ENCODE data around the gene CPSF6. TPM values are rescaled to one million over a fixed set of nuclear protein-coding genes. Genes with fewer than 3 reads are reported as not detected.
A peak's percentile ranks its signal among the peaks of the same experiment; 100 is the strongest.

The CPSF6 gene
- total RNA-seq, 3 donors from 2014 or later: 29.9 to 59.3 (median 41.3) TPM

- intact Hi-C loops (cut with DNase I; ENCODE audit: low total_unique reads): no loop called here
- DNase-seq (ENCODE audit: low spot score in 2 of 2): no peak
- no peaks in the 10 kb centered on the region for H3K27me3 ChIP-seq
- H3K27ac ChIP-seq: no peak overlapping the region
- H3K9me3 ChIP-seq: no peaks in the 10 kb centered on the region
- TF ChIP-seq, protein P1, sequence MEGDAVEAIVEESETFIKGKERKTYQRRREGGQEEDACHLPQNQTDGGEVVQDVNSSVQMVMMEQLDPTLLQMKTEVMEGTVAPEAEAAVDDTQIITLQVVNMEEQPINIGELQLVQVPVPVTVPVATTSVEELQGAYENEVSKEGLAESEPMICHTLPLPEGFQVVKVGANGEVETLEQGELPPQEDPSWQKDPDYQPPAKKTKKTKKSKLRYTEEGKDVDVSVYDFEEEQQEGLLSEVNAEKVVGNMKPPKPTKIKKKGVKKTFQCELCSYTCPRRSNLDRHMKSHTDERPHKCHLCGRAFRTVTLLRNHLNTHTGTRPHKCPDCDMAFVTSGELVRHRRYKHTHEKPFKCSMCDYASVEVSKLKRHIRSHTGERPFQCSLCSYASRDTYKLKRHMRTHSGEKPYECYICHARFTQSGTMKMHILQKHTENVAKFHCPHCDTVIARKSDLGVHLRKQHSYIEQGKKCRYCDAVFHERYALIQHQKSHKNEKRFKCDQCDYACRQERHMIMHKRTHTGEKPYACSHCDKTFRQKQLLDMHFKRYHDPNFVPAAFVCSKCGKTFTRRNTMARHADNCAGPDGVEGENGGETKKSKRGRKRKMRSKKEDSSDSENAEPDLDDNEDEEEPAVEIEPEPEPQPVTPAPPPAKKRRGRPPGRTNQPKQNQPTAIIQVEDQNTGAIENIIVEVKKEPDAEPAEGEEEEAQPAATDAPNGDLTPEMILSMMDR (IDR thresholded peaks at IDR 0.05): no peak
- TF ChIP-seq POLR2AphosphoS5 (IDR thresholded peaks at IDR 0.05): no peak
- TF ChIP-seq POLR2A (IDR thresholded peaks at IDR 0.05): no peak
- H3K36me3 ChIP-seq: no peaks in the 10 kb centered on the region
- H3K4me1 ChIP-seq: no peaks in the 10 kb centered on the region
- H3K4me3 ChIP-seq: no peak overlapping the region
These were observed 8.1 kb downstream of the CPSF6 start for GRCh38 chr12:69247268-69248018.

- Histone ChIP-seq H3K27ac (no peak overlapping the region), H3K27me3 (no peaks in the 10 kb centered on the region), H3K4me1 (no peaks in the 10 kb centered on the region), H3K9me3 (no peaks in the 10 kb centered on the region), H3K36me3 (no peaks in the 10 kb centered on the region), H3K4me3 (no peak overlapping the region)
- intact Hi-C loops (cut with DNase I; ENCODE audit: low total_unique reads): no loop called here
- DNase-seq (ENCODE audit: low spot score in 2 of 2): no peak
- no peak for TF ChIP-seq POLR2AphosphoS5 (IDR thresholded peaks at IDR 0.05)
- TF ChIP-seq POLR2A (IDR thresholded peaks at IDR 0.05): no peak
- TF ChIP-seq, protein P1 (IDR thresholded peaks at IDR 0.05): no peak
These were observed 12.7 kb downstream of the CPSF6 start for GRCh38 chr12:69252033-69252432.

- Histone ChIP-seq H3K4me3 (no peak overlapping the region), H3K4me1 (no peaks in the 10 kb centered on the region), H3K9me3 (no peaks in the 10 kb centered on the region), H3K27ac (no peak overlapping the region), H3K27me3 (no peaks in the 10 kb centered on the region), H3K36me3 (no peaks in the 10 kb centered on the region)
- TF ChIP-seq POLR2A (IDR thresholded peaks at IDR 0.05): no peak
- TF ChIP-seq, protein P1 (IDR thresholded peaks at IDR 0.05): peak in 2 of 3 donors; percentile 25 to 28
- DNase-seq (ENCODE audit: low spot score in 2 of 2): no peak
- intact Hi-C loops (cut with DNase I; ENCODE audit: low total_unique reads): no loop called here
These were observed 14.7 kb downstream of the CPSF6 start for GRCh38 chr12:69254046-69254445.

- intact Hi-C loops (cut with DNase I; ENCODE audit: low total_unique reads): no loop called here
- Histone ChIP-seq H3K36me3 (no peaks in the 10 kb centered on the region), H3K4me3 (no peak overlapping the region), H3K4me1 (no peaks in the 10 kb centered on the region), H3K27ac (no peak overlapping the region), H3K9me3 (no peaks in the 10 kb centered on the region), H3K27me3 (no peaks in the 10 kb centered on the region)
- DNase-seq (ENCODE audit: low spot score in 2 of 2): no peak
- TF ChIP-seq, protein P1 (IDR thresholded peaks at IDR 0.05): no peak
- TF ChIP-seq POLR2A (IDR thresholded peaks at IDR 0.05) (no peak), POLR2AphosphoS5 (IDR thresholded peaks at IDR 0.05) (no peak)
These were observed 15.5 kb downstream of the CPSF6 start for GRCh38 chr12:69254862-69255261.

GRCh38 chr12:69258655-69259054 lies 19.3 kb downstream of the CPSF6 start:
- no peak for DNase-seq (ENCODE audit: low spot score in 2 of 2)
- Histone ChIP-seq H3K9me3 (no peaks in the 10 kb centered on the region), H3K4me1 (no peaks in the 10 kb centered on the region), H3K27me3 (no peaks in the 10 kb centered on the region), H3K27ac (no peak overlapping the region), H3K36me3 (no peaks in the 10 kb centered on the region), H3K4me3 (no peak overlapping the region)
- intact Hi-C loops (cut with DNase I; ENCODE audit: low total_unique reads): no loop called here
- TF ChIP-seq, protein P1 (IDR thresholded peaks at IDR 0.05): no peak
- no peak for TF ChIP-seq POLR2A (IDR thresholded peaks at IDR 0.05)
- no peak for TF ChIP-seq POLR2AphosphoS5 (IDR thresholded peaks at IDR 0.05)

All from breast epithelium (tissue), 4 donors.